Coronary artery (tissue), 2 donors: Measurements from ENCODE around the gene ORM1.

Experiments used
- DNase-seq: peaks from one replicate; pipeline ENCODE4 v3.0.0-alpha.2; 2017; ENCODE audit warnings: low spot score
- H3K27ac ChIP-seq, 2 donors: fragments of 200-600 bp; sonication (generic); one replicate each; pipeline ENCODE4 v1.5.1; 2016 to 2019
- H3K4me3 ChIP-seq: fragments of 200-600 bp; sonication (generic); 2 replicates; pipeline ENCODE4 v1.5.1; 2016; ENCODE audit warnings: mild to moderate bottlenecking, moderate library complexity
- TF ChIP-seq, protein P1 (sequence below): fragments of 200-600 bp; sonication (generic); IDR thresholded peaks from one replicate; pipeline ENCODE4 v1.5.1; 2019; ENCODE audit warnings: antibody characterized with exemption

ORM1 gene

GRCh38 chr9:114314256-114314867 lies 8.5 kb upstream of the ORM1 start:
- H3K27ac ChIP-seq: no peak overlapping the region
- peak; percentile 16 for DNase-seq
- TF ChIP-seq, protein P1, sequence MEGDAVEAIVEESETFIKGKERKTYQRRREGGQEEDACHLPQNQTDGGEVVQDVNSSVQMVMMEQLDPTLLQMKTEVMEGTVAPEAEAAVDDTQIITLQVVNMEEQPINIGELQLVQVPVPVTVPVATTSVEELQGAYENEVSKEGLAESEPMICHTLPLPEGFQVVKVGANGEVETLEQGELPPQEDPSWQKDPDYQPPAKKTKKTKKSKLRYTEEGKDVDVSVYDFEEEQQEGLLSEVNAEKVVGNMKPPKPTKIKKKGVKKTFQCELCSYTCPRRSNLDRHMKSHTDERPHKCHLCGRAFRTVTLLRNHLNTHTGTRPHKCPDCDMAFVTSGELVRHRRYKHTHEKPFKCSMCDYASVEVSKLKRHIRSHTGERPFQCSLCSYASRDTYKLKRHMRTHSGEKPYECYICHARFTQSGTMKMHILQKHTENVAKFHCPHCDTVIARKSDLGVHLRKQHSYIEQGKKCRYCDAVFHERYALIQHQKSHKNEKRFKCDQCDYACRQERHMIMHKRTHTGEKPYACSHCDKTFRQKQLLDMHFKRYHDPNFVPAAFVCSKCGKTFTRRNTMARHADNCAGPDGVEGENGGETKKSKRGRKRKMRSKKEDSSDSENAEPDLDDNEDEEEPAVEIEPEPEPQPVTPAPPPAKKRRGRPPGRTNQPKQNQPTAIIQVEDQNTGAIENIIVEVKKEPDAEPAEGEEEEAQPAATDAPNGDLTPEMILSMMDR: no peak
- no peak overlapping the region for H3K4me3 ChIP-seq

- Histone ChIP-seq H3K27ac (no peak overlapping the region), H3K4me3 (no peak overlapping the region)
- TF ChIP-seq, protein P1: no peak
- peak; percentile 60 for DNase-seq
Measured at GRCh38 chr9:114314881-114315722, 7.8 kb upstream of the ORM1 start.

- TF ChIP-seq, protein P1: no peak
- Histone ChIP-seq H3K27ac (no peak overlapping the region), H3K4me3 (no peak overlapping the region)
- DNase-seq: no peak
Measured at GRCh38 chr9:114315723-114316363, 7.1 kb upstream of the ORM1 start.

DNA sequence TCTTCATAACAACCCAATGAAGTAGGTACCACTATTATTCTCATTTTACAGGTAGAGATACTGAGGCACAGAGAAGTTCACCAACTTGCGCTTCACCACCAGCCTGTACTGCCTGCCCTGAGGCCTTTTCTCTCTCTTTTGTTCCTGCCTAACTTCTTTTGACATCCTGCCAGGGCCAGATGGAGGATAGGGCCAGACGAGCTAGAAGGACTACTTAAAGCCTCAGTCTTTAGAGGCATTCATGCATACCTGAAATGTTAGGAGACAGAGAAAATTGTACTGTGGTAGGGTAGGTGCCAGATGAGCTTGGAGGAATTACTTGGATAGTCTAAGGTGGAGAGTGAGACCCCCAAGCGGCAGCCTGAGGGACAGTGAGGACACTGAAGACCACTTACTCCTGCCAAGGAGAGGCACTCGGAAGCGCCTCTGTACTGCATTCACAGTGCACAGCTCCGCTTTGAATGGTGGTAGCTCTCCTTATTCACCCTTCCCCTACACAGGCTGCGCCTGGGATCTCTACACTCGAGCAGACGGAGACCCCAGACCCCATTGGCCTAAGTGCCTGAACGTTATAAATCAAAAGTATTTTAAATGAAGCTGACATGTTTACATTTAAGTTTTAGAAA lies 6.2 kb upstream of the ORM1 start:
- TF ChIP-seq, protein P1: no peak
- peak; percentile 22 for DNase-seq
- no peak overlapping the region for H3K4me3 ChIP-seq
- no peak overlapping the region for H3K27ac ChIP-seq

GRCh38 chr9:114317665-114318357 lies 5.1 kb upstream of the ORM1 start:
- DNase-seq: peak; percentile 35
- Histone ChIP-seq H3K4me3 (no peak overlapping the region), H3K27ac (no peak overlapping the region)
- TF ChIP-seq, protein P1: no peak

DNA sequence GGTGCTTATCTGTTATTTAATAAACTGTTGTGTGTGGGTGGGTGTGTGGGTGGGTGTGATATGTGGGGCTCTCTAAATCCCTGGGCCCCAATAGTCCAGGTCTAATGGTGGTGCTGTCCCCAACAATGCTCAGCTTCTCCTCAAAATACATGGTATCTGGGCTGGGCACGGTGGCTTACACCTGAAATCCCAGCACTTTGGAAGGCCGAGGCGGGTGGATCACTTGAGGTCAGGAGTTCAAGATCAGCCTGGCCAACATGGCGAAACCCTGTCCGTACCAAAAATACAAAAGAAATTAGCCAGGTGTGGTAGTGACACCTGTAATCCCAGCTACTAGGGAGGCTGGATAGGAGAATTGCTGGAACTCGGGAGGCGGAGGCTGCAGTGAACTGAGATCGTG lies 4.5 kb upstream of the ORM1 start:
- DNase-seq: peak; percentile 24
- H3K27ac ChIP-seq: no peak overlapping the region
- TF ChIP-seq, protein P1: no peak
- H3K4me3 ChIP-seq: no peak overlapping the region
